SK-N-SH (cell line): ENCODE measurements around the gene CKB.

Experiments used
- CTCF ChIP-seq: fragments of 200-600 bp; sonication (generic); IDR thresholded peaks from 2 replicates; pipeline ENCODE4 v1.6.1; 2017; ENCODE audit warnings: antibody characterized with exemption, mild to moderate bottlenecking, moderate library complexity
- EP300 ChIP-seq, 2 experiments: IDR thresholded peaks; 2 replicates each; pipeline versions ENCODE4 v1.4.0 to v1.6.1; 2012; ENCODE audit warnings: borderline replicate concordance in 1 of 2, low read depth in 1 of 2, low read length in 1 of 2
- GATA2 ChIP-seq: sonication (generic); formaldehyde crosslinking; IDR thresholded peaks from 2 replicates; pipeline ENCODE4 v1.5.0; 2020; ENCODE audit warnings: mild to moderate bottlenecking, missing genetic modification reagents
- REST ChIP-seq: IDR thresholded peaks from 2 replicates; pipeline ENCODE4 v1.6.1; 2012; ENCODE audit warnings: mild to moderate bottlenecking, low read depth, low read length, moderate library complexity
- ZBTB33 ChIP-seq: IDR thresholded peaks from 2 replicates; pipeline ENCODE4 v1.4.0; 2012; ENCODE audit warnings: low read depth, borderline replicate concordance
- TF ChIP-seq, protein P1 (sequence below): IDR thresholded peaks from 2 replicates; pipeline ENCODE4; 2012
- TF ChIP-seq, protein P2 (sequence below): IDR thresholded peaks from 2 replicates; pipeline ENCODE4 v1.4.0; 2012; ENCODE audit warnings: low read depth

DNA sequence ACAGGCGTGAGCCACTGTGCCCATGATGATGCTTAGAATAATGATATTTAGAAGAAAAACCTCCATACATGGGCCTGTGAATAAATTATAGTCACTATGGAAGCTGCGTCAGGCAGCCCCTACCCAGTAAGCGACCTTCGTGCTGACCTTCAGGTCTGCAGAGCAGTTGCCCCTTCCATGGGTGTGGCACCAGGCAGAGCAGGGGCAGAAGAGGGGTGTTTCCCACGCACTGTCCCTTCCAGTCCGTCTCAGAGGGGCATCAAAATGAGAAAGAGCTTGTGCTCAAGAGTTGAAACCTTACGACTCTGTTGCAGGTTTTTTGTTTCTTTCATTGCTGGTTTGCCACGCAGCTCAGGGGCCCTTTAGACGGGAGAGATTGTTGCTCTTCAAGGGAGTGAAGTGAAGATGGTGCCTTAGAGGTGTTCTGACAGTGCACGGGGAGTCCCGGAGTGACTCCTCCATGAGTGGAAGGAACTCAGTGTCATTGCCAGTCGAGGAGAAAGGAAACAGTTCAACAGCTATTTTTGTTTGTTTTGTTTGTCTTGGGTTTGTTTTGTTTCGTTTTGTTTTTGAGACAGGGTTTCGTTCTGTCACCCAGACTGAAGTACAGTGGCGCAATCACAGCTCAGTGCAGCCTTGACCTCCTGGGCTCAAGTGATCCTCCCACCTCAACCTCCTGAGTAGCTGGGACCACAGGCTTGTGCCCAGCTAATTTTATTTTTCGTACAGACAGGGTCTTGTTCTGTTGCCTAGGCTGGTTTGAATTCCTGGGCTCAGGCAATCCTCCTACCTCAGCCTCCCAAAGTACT is 13.9 kb downstream of the CKB start:
- TF ChIP-seq CTCF (no peak), REST (no peak), ZBTB33 (no peak), EP300 (IDR thresholded peaks at IDR 0.05; ENCODE audit: borderline replicate concordance in 1 of 2, low read depth in 1 of 2, low read length in 1 of 2) (no peak), GATA2 (CRISPR knock-in tag) (no peak)
- TF ChIP-seq, protein P1, sequence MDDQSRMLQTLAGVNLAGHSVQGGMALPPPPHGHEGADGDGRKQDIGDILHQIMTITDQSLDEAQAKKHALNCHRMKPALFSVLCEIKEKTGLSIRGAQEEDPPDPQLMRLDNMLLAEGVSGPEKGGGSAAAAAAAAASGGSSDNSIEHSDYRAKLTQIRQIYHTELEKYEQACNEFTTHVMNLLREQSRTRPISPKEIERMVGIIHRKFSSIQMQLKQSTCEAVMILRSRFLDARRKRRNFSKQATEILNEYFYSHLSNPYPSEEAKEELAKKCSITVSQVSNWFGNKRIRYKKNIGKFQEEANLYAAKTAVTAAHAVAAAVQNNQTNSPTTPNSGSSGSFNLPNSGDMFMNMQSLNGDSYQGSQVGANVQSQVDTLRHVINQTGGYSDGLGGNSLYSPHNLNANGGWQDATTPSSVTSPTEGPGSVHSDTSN, result no peak
- TF ChIP-seq, protein P2, sequence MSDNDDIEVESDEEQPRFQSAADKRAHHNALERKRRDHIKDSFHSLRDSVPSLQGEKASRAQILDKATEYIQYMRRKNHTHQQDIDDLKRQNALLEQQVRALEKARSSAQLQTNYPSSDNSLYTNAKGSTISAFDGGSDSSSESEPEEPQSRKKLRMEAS, result no peak
